NCI-H1105 treated with DMSO at 0.1 percent for 48 hours (cell line): ENCODE results near the gene SORT1.

Experiments used
- DNase-seq: peaks from one replicate; lab custom pipeline; 2025; lab: John Stamatoyannopoulos, UW

SORT1 gene

GRCh38 chr1:109274533-109275476, 122.9 kb downstream of the SORT1 start:
- no peak for DNase-seq

- no peak for DNase-seq
Measured at GRCh38 chr1:109273570-109274288, 124.0 kb downstream of the SORT1 start.

GRCh38 chr1:109272831-109273547, 124.7 kb downstream of the SORT1 start:
- no peak for DNase-seq

- DNase-seq: no peak
Measured at GRCh38 chr1:109272021-109272799, 125.5 kb downstream of the SORT1 start.

GRCh38 chr1:109271458-109271857, 126.3 kb downstream of the SORT1 start:
- no peak for DNase-seq

GRCh38 chr1:109270623-109271317, 126.9 kb downstream of the SORT1 start:
- DNase-seq: no peak

GRCh38 chr1:109269981-109270622, 127.6 kb downstream of the SORT1 start:
- DNase-seq: no peak

- no peak for DNase-seq
Measured at GRCh38 chr1:109269212-109269980, 128.3 kb downstream of the SORT1 start.

- no peak for DNase-seq
Measured at GRCh38 chr1:109268431-109269211, 129.1 kb downstream of the SORT1 start.

- DNase-seq: no peak
Measured at GRCh38 chr1:109267743-109268300, 129.9 kb downstream of the SORT1 start.

GRCh38 chr1:109266965-109267364, 130.8 kb downstream of the SORT1 start:
- no peak for DNase-seq

GRCh38 chr1:109265741-109266330, 131.9 kb downstream of the SORT1 start:
- DNase-seq: no peak

GRCh38 chr1:109265016-109265415, 132.7 kb downstream of the SORT1 start:
- no peak for DNase-seq

- DNase-seq: no peak
Measured at GRCh38 chr1:109264379-109264755, 133.4 kb downstream of the SORT1 start.

- DNase-seq: no peak
Measured at GRCh38 chr1:109263597-109264378, 133.9 kb downstream of the SORT1 start.

GRCh38 chr1:109263234-109263596, 134.5 kb downstream of the SORT1 start:
- no peak for DNase-seq

- no peak for DNase-seq
Measured at GRCh38 chr1:109262231-109263055, 135.3 kb downstream of the SORT1 start.
